Coronary artery (tissue), 2 donors: ENCODE measurements around the gene NRIP3.

ENCODE experiments used
- DNase-seq: peaks from one replicate; pipeline ENCODE4 v3.0.0-alpha.2; 2017; ENCODE audit warnings: low spot score
- H3K27ac ChIP-seq, 2 donors: fragments of 200-600 bp; sonication (generic); one replicate each; pipeline ENCODE4 v1.5.1; 2016 to 2019
- H3K4me3 ChIP-seq: fragments of 200-600 bp; sonication (generic); 2 replicates; pipeline ENCODE4 v1.5.1; 2016; ENCODE audit warnings: mild to moderate bottlenecking, moderate library complexity
- TF ChIP-seq, protein P1 (sequence below): fragments of 200-600 bp; sonication (generic); IDR thresholded peaks from one replicate; pipeline ENCODE4 v1.5.1; 2019; ENCODE audit warnings: antibody characterized with exemption

NRIP3 gene

DNA sequence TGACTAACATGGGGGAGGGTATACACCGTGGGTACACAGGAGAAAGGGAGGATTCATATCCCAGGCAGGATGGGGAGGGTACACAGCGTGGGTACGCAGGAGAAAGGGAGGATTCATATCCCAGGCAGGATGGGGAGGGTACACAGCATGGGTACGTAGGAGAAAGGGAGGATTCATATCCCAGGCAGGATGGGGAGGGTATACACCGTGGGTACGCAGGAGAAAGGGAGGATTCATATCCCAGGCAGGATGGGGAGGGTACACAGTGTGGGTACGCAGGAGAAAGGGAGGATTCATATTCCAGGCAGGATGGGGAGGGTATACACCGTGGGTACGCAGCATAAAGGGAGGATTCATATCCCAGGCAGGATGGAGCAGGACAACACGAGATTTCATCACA, 36.6 kb upstream of the NRIP3 start:
- no peak for DNase-seq
- TF ChIP-seq, protein P1, sequence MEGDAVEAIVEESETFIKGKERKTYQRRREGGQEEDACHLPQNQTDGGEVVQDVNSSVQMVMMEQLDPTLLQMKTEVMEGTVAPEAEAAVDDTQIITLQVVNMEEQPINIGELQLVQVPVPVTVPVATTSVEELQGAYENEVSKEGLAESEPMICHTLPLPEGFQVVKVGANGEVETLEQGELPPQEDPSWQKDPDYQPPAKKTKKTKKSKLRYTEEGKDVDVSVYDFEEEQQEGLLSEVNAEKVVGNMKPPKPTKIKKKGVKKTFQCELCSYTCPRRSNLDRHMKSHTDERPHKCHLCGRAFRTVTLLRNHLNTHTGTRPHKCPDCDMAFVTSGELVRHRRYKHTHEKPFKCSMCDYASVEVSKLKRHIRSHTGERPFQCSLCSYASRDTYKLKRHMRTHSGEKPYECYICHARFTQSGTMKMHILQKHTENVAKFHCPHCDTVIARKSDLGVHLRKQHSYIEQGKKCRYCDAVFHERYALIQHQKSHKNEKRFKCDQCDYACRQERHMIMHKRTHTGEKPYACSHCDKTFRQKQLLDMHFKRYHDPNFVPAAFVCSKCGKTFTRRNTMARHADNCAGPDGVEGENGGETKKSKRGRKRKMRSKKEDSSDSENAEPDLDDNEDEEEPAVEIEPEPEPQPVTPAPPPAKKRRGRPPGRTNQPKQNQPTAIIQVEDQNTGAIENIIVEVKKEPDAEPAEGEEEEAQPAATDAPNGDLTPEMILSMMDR: no peak
- Histone ChIP-seq H3K4me3 (no peak overlapping the region), H3K27ac (no peak overlapping the region)

DNA sequence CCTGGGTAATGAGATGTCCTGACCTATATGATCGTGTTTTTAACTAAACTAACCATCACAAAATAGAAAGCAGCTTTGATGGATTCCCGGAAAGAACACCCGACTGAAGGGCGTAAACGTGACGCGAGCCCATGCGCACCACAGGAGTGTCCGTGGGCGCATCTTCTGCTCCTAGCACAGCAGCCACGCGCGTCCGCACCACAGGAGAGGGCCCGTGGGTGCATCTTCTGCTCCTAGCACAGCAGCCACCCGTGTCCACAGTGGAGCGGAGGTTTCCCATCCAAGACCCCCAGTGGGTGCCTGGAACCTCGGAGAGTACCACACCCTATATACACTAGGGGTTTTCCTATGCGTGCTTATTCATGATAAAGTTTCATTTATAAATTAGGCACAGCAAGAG, 36.1 kb upstream of the NRIP3 start:
- H3K27ac ChIP-seq: no peak overlapping the region
- TF ChIP-seq, protein P1: no peak
- no peak overlapping the region for H3K4me3 ChIP-seq
- DNase-seq: no peak

DNA sequence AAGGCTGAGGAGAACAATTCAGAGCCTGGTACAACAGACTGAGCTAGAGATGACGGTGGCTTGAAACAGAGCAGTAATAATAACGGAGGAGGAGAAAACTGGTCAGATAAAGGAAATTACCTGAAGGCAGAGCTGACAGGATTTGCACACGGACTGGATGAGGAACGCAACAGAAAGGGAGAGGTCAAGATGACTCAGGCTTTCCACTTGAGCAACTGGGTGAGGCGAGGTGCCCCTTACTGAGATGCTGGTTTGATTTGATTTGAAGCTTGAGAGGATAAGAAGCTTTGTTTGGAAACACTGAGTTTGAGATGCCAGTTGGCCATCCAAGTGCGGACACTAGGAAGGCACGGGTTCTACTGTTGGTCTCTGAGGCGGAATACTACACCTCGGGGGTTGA, 35.4 kb upstream of the NRIP3 start:
- TF ChIP-seq, protein P1: no peak
- no peak for DNase-seq
- Histone ChIP-seq H3K4me3 (no peak overlapping the region), H3K27ac (no peak overlapping the region)

DNA sequence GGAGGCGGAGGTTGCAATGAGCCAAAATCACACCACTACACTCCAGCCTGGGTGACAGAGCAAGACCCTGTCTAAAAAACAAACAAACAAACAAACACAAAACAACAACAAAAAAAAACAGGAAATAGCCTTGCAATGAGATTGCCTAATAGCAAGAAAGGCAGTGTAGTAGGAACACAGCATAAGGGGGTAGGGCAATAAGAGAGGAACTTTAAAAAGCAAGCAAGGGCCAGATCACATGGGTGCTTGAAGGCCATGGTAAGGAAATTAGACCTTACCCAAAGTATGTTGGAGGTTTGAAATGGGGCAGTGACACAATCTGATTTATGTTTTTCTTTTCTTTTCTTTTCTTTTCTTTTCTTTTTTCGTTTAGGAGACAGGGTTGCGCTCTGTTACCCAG, 34.7 kb upstream of the NRIP3 start:
- Histone ChIP-seq H3K27ac (no peak overlapping the region), H3K4me3 (no peak overlapping the region)

DNA sequence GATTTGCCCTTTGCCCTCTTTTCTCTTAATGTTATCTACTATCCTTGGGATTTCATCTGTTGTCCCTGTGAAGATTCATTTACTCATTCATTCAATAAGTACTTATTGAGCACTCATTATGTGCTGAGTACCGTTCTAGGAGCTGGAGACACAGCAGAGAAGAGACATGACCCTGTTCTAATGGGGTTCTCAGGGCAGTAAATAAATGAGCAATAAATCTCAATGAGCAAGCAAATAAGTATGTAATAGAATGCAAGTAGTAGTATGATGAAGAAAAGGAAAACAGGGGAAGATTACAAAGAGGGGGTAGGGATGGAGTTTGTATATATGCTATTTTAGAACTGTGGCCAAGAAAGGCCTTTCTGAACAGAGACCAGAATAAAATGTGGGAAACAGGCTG, 34.2 kb upstream of the NRIP3 start:
- no peak for DNase-seq
- Histone ChIP-seq H3K27ac (no peak overlapping the region), H3K4me3 (no peak overlapping the region)
- TF ChIP-seq, protein P1: no peak

More for the DNA sequence above, 34.7 kb upstream of the NRIP3 start:
- TF ChIP-seq, protein P1: no peak
- DNase-seq: no peak

DNA sequence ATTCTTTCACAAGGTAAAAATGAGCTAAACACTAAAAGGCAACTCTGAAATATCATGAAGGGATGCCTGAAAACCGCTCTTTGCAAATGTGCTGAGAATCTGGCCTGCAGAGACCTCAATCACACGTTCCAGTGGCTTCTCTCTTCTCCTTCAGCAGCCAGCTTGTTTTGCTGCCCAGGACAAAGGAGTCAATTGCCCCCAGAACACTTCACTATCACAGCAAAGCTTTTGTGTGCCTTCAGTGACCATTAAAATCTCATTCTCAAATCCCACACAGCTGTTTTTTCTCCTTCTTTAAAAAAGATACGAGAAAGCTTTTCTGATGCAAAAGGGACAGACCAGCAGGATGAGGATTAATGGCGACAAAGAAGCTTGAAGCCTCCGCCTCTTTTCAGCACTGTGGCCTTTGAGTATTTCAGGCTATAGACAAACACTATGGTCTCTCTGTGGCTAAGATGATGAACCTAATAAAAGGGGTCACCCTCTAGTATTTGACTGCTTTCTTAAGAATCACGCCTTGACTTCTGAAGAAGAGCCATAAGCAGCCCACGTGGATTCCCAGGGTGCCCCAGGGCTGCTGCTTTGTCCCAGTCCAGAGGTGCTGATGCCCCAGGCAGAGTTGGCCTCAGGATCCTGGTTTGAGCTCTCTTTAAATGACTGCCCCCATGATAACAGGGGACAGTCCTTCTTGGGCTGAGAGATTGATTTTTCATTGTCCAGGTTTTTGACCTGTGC, 33.4 kb upstream of the NRIP3 start:
- TF ChIP-seq, protein P1: no peak
- no peak overlapping the region for H3K4me3 ChIP-seq
- DNase-seq: no peak
- no peak overlapping the region for H3K27ac ChIP-seq

DNA sequence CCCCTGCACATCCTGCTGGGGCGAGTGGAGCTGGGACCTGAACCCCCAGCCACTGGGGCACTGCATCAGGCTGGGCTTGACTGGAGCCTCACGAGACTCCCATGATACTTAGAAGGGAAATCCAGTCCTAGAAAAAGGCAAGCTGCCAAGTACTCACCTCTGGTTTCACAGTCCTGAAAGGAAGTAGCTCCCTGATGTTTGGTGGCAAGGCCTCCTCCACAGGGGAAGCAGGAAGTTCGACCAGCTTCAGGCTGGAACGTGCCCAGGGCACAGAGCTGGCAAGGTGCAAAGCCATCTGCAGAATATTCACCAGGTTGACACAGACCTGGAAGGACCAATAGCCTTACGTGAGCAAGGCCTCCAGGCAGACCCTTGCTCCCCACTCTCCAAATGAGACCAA, 26.8 kb upstream of the NRIP3 start:
- H3K27ac ChIP-seq: no peak overlapping the region
- TF ChIP-seq, protein P1: no peak
- no peak overlapping the region for H3K4me3 ChIP-seq
- peak; percentile 68 for DNase-seq
